ENCODE data around the gene CFAP54.
"Not testable (repeated sequence)": the region's sequence is repeated elsewhere in the genome, so short reads cannot be mapped to it uniquely, and the experiment has no call there.

CFAP54 gene

DNA sequence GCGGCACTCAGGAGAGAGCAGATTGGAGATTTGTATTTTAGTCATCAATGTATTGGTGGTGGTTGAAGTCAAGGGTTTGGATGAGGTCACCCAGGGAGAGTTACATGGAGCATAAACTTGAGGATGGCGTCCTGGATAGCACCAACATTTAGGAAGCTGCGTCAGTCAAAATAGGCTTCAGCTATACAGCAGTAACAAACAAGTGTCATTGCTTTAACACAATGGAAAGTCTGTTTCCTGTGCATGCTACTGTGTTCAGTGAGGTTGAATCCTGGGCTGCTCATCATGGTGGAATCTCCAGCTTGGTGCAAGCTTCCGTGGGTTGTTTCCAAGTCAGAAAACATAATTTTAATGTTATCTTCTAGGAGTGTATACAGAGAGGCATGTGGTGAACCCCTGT, 180.4 kb downstream of the CFAP54 start:
- TF ChIP-seq, protein P1, sequence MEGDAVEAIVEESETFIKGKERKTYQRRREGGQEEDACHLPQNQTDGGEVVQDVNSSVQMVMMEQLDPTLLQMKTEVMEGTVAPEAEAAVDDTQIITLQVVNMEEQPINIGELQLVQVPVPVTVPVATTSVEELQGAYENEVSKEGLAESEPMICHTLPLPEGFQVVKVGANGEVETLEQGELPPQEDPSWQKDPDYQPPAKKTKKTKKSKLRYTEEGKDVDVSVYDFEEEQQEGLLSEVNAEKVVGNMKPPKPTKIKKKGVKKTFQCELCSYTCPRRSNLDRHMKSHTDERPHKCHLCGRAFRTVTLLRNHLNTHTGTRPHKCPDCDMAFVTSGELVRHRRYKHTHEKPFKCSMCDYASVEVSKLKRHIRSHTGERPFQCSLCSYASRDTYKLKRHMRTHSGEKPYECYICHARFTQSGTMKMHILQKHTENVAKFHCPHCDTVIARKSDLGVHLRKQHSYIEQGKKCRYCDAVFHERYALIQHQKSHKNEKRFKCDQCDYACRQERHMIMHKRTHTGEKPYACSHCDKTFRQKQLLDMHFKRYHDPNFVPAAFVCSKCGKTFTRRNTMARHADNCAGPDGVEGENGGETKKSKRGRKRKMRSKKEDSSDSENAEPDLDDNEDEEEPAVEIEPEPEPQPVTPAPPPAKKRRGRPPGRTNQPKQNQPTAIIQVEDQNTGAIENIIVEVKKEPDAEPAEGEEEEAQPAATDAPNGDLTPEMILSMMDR (IDR thresholded peaks at IDR 0.05; ENCODE audit: low read depth, low read length): no peak
- DNase-seq (ENCODE audit: low read depth, low spot score): no peak
- in situ Hi-C loops (cut with HindIII; ENCODE audit: low sequenced_read_pairs): no loop called here
- H3K4me3 ChIP-seq (ENCODE audit: low read depth, low read length): no peak overlapping the region

DNA sequence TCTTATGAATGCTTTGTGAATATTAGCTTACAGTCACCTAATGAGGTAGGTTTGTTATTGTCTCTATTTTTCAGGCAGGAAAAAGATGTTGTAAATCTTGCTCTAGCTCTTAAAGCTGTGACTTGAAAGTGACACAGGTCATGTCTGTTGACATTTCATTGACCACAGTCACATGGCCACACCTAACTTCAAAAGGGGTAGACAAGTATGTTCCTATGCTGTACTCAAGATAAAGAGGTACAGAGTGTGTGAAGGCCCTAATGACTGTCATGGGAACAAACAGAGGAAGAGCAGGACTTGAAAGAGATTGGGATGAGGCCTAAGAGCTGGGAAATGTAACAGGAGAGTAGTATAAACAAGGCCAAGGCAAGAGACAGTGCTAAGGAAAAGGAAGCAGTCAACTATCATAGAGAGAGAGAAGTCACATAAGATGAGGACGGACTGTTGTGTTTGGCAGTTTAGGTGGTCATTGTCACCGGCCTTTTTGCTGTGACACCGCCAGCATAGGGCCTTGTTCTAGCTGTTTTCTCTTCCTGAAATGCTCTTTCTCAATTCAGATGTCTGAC, 181.0 kb downstream of the CFAP54 start:
- TF ChIP-seq, protein P1 (IDR thresholded peaks at IDR 0.05; ENCODE audit: low read depth, low read length): no peak
- no peak for DNase-seq (ENCODE audit: low read depth, low spot score)
- no peak overlapping the region for H3K4me3 ChIP-seq (ENCODE audit: low read depth, low read length)
- in situ Hi-C loops (cut with HindIII; ENCODE audit: low sequenced_read_pairs): no loop called here

DNA sequence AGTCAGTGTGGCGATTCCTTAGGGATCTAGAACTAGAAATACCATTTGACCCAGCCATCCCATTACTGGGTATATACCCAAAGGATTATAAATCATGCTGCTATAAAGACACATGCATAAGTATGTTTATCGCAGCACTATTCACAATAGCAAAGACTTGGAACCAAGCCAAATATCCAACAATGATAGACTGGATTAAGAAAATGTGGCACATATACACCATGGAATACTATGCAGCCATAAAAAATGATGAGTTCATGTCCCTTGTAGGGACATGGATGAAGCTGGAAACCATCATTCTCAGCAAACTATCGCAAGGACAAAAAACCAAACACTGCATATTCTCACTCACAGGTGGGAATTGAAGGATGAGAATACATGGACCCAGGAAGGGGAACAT, 186.1 kb downstream of the CFAP54 start:
- DNase-seq (ENCODE audit: low read depth, low spot score); H3K4me3 ChIP-seq (ENCODE audit: low read depth, low read length); in situ Hi-C loops (cut with HindIII; ENCODE audit: low sequenced_read_pairs): not testable (repeated sequence)

DNA sequence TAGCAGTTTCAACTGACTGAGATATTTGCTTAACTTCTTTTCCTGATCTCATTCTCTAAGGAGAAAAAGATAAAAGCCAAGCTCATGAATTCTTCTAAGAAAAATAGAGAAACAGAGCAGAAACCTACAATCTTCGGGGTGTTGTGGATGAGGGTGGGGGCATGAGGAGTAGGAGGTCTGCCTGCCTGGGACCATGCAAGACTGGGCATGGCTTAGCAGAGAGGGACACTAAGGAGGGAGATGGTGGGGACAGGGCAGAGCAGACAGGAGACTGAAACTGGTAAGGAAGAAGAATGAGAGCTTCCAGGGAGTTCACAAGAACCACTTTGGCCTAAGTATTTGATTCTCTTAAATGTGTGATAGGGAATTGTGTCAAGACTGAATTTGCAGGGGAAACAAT, 188.0 kb downstream of the CFAP54 start:
- in situ Hi-C loops (cut with HindIII; ENCODE audit: low sequenced_read_pairs): no loop called here
- TF ChIP-seq, protein P1 (IDR thresholded peaks at IDR 0.05; ENCODE audit: low read depth, low read length): no peak
- H3K4me3 ChIP-seq (ENCODE audit: low read depth, low read length): no peak overlapping the region
- no peak for DNase-seq (ENCODE audit: low read depth, low spot score)

DNA sequence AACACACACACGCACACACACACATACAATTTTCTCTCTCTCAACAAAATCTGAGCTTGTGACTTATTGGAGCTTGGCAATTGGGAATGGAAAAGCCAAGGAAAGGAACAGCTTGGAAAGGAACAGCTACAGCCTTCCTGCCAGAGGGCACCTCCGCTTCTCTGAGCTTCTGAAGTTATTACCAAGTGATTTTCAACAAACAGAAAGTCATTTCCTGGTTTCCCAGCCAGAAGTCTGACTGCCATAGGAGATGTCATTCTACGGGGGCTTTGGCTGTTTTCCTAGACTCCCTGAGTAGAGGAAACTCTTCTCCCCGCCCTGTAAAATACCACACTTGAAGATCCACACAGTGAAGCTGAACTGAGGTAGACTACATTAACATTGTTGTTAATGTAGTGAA, 198.3 kb downstream of the CFAP54 start:
- no peak overlapping the region for H3K4me3 ChIP-seq (ENCODE audit: low read depth, low read length)
- peak; percentile 16 for DNase-seq (ENCODE audit: low read depth, low spot score)
- TF ChIP-seq, protein P1 (IDR thresholded peaks at IDR 0.05; ENCODE audit: low read depth, low read length): no peak
- in situ Hi-C loops (cut with HindIII; ENCODE audit: low sequenced_read_pairs): no loop called here

DNA sequence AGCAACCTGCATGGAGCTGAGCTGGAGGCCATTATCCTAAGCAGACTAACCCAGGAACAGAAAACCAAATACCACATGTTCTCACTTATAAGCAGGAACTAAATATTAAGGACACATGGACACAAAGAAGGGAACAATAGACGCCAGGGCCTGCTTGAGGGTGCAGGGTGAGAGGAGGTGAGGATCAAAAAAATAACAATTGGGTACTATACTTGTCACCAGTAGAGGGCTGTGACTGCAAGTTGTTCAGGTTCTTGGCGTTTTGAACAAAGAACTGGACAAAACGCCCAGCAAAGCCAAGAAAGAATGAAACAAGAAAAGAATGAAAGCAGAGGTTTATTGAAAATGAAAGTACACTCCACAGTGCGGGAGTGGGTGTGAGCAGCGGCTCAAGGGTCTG, 209.1 kb downstream of the CFAP54 start:
- in situ Hi-C loops (cut with HindIII; ENCODE audit: low sequenced_read_pairs): no loop called here
- H3K4me3 ChIP-seq (ENCODE audit: low read depth, low read length): no peak overlapping the region
- no peak for DNase-seq (ENCODE audit: low read depth, low spot score)
- TF ChIP-seq, protein P1 (IDR thresholded peaks at IDR 0.05; ENCODE audit: low read depth, low read length): no peak

DNA sequence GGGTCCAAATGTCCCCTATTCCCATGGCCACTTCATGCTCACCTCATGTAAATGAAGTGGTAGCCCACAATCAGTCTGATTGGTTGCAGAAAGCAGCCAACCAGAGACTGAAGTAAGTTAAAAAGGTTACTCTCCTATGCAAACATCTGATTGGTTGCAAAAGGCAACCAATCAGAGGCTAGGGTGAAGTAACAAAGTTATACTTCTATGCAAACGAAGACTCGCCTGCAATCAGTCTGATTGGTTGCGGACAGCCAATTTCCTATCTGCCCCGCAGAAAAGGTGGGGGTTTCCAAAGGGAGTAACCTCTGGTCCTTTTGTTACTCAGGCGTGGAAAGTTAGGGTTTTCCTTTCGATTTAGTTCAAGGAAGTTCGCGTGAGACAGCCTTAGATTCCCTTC, 209.6 kb downstream of the CFAP54 start:
- DNase-seq (ENCODE audit: low read depth, low spot score): no peak
- TF ChIP-seq, protein P1 (IDR thresholded peaks at IDR 0.05; ENCODE audit: low read depth, low read length): no peak
- no peak overlapping the region for H3K4me3 ChIP-seq (ENCODE audit: low read depth, low read length)

More for the DNA sequence above, 209.6 kb downstream of the CFAP54 start:
- in situ Hi-C loops (cut with HindIII; ENCODE audit: low sequenced_read_pairs): no loop called here
